Measurements from ENCODE around the gene SIM2.

- TF ChIP-seq POLR2AphosphoS5 (IDR thresholded peaks at IDR 0.05) (no peak), CTCF (IDR thresholded peaks at IDR 0.05) (no peak), POLR2A (IDR thresholded peaks at IDR 0.05) (no peak), EP300 (IDR thresholded peaks at IDR 0.05) (no peak)
Measured at GRCh38 chr21:36702622-36702968, 3.7 kb downstream of the SIM2 start.

Data from gastroesophageal sphincter (tissue), 3 donors.